ENCODE measurements around the gene CDC16.

- TF ChIP-seq CTCF (conservative IDR thresholded peaks at IDR 0.05) (no peak), ZFX (IDR thresholded peaks at IDR 0.05) (no peak)
These were observed 39.8 kb upstream of the CDC16 start for GRCh38 chr13:114194853-114195252.
